ENCODE measurements around the gene HDGFL3. TPM values are rescaled to one million over a fixed set of nuclear protein-coding genes. Genes with fewer than 3 reads are reported as not detected.

Gene HDGFL3
- total and polyA plus RNA-seq, 9 of the 15 experiments (the other 6 are each of a cell fraction or from before 2014, with no cell fraction given), result 6.7 to 42.0 (median 31.4) TPM

DNA sequence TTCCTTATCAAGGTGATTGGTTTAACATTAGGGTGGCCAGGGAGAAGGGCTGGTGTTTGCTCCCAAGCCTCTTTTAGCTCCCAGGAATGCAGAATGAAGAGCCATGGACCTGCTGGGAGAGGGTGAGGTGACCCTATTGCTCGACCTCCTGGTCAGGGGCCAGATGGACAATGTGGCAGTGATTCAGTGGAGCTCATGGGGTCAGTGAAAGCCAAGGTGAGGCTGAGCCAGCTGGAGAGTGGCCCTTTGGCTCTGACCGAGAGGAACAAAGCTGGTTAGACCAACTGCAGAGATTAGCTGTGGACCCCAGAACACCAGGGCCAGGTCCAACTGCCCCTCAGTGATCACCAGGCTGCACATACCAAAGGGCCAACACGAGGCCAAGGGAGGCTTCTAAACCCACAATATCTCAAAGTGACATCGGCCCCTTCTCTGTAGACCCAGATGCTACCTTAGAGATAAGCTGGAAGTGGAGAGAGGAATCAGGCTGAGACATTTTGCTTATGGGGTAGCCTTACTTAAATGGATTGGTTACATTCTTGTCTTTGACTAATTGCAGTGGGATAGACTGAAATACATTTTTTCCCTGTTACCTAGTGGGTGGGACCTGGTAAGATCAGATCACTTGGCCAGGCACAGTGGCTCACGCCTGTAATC is 124.8 kb downstream of the HDGFL3 start (continued):
- TF ChIP-seq RBM34 (IDR thresholded peaks at IDR 0.05; ENCODE audit: borderline replicate concordance, insufficient read depth, low read length), result no peak
- peak; percentile 43; the same call in 1 of the 2 replicates for TF ChIP-seq GATA2 (CRISPR knock-in tag; IDR thresholded peaks at IDR 0.05)
- peak; percentile 35 for TF ChIP-seq DPF2 (IDR thresholded peaks at IDR 0.05)
- no peak for TF ChIP-seq SIX5 (IDR thresholded peaks at IDR 0.05; ENCODE audit: borderline replicate concordance in 1 of 2, insufficient read depth in 1 of 2, low read depth in 1 of 2, low read length in 2 of 2)
- peak; percentile 39; the same call in 1 of the 2 replicates for TF ChIP-seq MEF2D (tag; conservative IDR thresholded peaks at IDR 0.05; ENCODE audit: low read depth)
- no peak for TF ChIP-seq TAF1 (IDR thresholded peaks at IDR 0.05; ENCODE audit: control insufficient read depth, extremely low read depth, insufficient read depth, low read length, severe bottlenecking)
- no peak for TF ChIP-seq ZNF174 (CRISPR knock-in tag; IDR thresholded peaks at IDR 0.05)
- 0 out of 2 replicates have a peak, but pooled peaks have one; percentile 39 for TF ChIP-seq SMARCA4 (IDR thresholded peaks at IDR 0.05)
- TF ChIP-seq ZNF589 (CRISPR knock-in tag; IDR thresholded peaks at IDR 0.05; ENCODE audit: low read depth), result no peak
- no peak for TF ChIP-seq HMG20A (CRISPR knock-in tag; conservative IDR thresholded peaks at IDR 0.05)
- no peak for TF ChIP-seq CBX8 (IDR thresholded peaks at IDR 0.05; ENCODE audit: borderline replicate concordance, extremely low read depth, low read depth, low read length, poor library complexity, severe bottlenecking)
- no peak for TF ChIP-seq NCOA2 (IDR thresholded peaks at IDR 0.05; ENCODE audit: partially characterized antibody in 2 of 2)
- no peak for TF ChIP-seq HNRNPH1 (optimal IDR thresholded peaks at IDR 0.05; ENCODE audit: low read depth, low read length)
- no peak for TF ChIP-seq ZNF445 (CRISPR knock-in tag; IDR thresholded peaks at IDR 0.05; ENCODE audit: low read depth)
- TF ChIP-seq FOXJ3 (CRISPR knock-in tag; IDR thresholded peaks at IDR 0.05), result no peak
- no peak for TF ChIP-seq SMAD1 (IDR thresholded peaks at IDR 0.05; ENCODE audit: low read depth, low read length, partially characterized antibody)
- TF ChIP-seq, protein P1, sequence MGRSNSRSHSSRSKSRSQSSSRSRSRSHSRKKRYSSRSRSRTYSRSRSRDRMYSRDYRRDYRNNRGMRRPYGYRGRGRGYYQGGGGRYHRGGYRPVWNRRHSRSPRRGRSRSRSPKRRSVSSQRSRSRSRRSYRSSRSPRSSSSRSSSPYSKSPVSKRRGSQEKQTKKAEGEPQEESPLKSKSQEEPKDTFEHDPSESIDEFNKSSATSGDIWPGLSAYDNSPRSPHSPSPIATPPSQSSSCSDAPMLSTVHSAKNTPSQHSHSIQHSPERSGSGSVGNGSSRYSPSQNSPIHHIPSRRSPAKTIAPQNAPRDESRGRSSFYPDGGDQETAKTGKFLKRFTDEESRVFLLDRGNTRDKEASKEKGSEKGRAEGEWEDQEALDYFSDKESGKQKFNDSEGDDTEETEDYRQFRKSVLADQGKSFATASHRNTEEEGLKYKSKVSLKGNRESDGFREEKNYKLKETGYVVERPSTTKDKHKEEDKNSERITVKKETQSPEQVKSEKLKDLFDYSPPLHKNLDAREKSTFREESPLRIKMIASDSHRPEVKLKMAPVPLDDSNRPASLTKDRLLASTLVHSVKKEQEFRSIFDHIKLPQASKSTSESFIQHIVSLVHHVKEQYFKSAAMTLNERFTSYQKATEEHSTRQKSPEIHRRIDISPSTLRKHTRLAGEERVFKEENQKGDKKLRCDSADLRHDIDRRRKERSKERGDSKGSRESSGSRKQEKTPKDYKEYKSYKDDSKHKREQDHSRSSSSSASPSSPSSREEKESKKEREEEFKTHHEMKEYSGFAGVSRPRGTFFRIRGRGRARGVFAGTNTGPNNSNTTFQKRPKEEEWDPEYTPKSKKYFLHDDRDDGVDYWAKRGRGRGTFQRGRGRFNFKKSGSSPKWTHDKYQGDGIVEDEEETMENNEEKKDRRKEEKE (IDR thresholded peaks at IDR 0.05; ENCODE audit: borderline replicate concordance in 1 of 2, control insufficient read depth in 1 of 2, low read depth in 2 of 2, low read length in 1 of 2), result no peak
- TF ChIP-seq TAL1 (IDR thresholded peaks at IDR 0.05), result peak; percentile 41
